Stimulated activated naive CD8-positive, alpha-beta T cell treated with anti-CD3 and anti-CD28 coated beads, Interleukin-15, Interleukin-2, amounts not matched to agents 100 ng/mL and 50 ng/mL, for 24 hours (primary cell): ENCODE results near the gene SMYD4.

Experiments
- H3K27ac Mint-ChIP-seq: one replicate; pipeline ENCODE4 v1.8.0; 2021; ENCODE audit warnings: mild to moderate bottlenecking, mixed read lengths
- H3K27me3 Mint-ChIP-seq: one replicate; pipeline ENCODE4 v1.8.0; 2021; ENCODE audit warnings: mixed read lengths
- H3K36me3 Mint-ChIP-seq: one replicate; pipeline ENCODE4 v1.8.0; 2021; ENCODE audit warnings: low read depth, mixed read lengths
- H3K4me1 Mint-ChIP-seq: one replicate; pipeline ENCODE4 v1.8.0; 2021; ENCODE audit warnings: low read depth, mixed read lengths
- H3K4me3 Mint-ChIP-seq: one replicate; pipeline ENCODE4 v1.8.0; 2021; ENCODE audit warnings: mild to moderate bottlenecking, mixed read lengths
- H3K9me3 Mint-ChIP-seq: one replicate; pipeline ENCODE4 v1.8.0; 2021; ENCODE audit warnings: mixed read lengths

Gene SMYD4

GRCh38 chr17:1729966-1730325 is 99.8 kb downstream of the SMYD4 start:
- Mint-ChIP-seq H3K27me3 (no peaks in the 10 kb centered on the region), H3K4me3 (no peak overlapping the region), H3K9me3 (no peaks in the 10 kb centered on the region), H3K4me1 (peaks cover 19% of the 10 kb centered on the region), H3K36me3 (peaks cover 10% of the 10 kb centered on the region), H3K27ac (no peak overlapping the region)
